Neuronal stem cell (in vitro differentiated cells): ENCODE data around the gene NUDT2.

Source experiments
- DNase-seq: peaks from one replicate; pipeline ENCODE4 v3.0.0-alpha.2; 2013; ENCODE audit warnings: low spot score
- H2AFZ ChIP-seq: one replicate; pipeline ENCODE4 v1.6.1; 2013; ENCODE audit warnings: mild to moderate bottlenecking, low read length, inconsistent platforms
- H2AK5ac ChIP-seq: 2 replicates; pipeline ENCODE4 v1.6.1; 2013; ENCODE audit warnings: low read depth, mild to moderate bottlenecking, inconsistent platforms, low read length, moderate library complexity, mixed read lengths
- H2BK120ac ChIP-seq: 2 replicates; pipeline ENCODE4 v1.6.1; 2013; ENCODE audit warnings: low read depth, mild to moderate bottlenecking, inconsistent platforms, low read length, moderate library complexity, mixed read lengths
- H2BK12ac ChIP-seq: one replicate; pipeline ENCODE4 v1.6.1; 2013; ENCODE audit warnings: low read length, inconsistent platforms
- H2BK15ac ChIP-seq: 2 replicates; pipeline ENCODE4 v1.6.1; 2013; ENCODE audit warnings: mild to moderate bottlenecking, low read length, inconsistent platforms, mixed read lengths
- H2BK5ac ChIP-seq: one replicate; pipeline ENCODE4 v1.6.1; 2013; ENCODE audit warnings: inconsistent platforms, mild to moderate bottlenecking, low read length, moderate library complexity
- H3K14ac ChIP-seq: one replicate; pipeline ENCODE4 v1.6.1; 2013; ENCODE audit warnings: low read length, inconsistent platforms
- H3K18ac ChIP-seq: 2 replicates; pipeline ENCODE4 v1.6.1; 2013; ENCODE audit warnings: low read length, inconsistent platforms
- H3K23ac ChIP-seq: 2 replicates; pipeline ENCODE4 v1.6.1; 2013; ENCODE audit warnings: low read depth, mild to moderate bottlenecking, mixed read lengths, low read length, inconsistent platforms; ENCODE audit not compliant: poor library complexity
- H3K27ac ChIP-seq: replicated peaks from 3 replicates; pipeline ENCODE4 v1.5.1; 2013; ENCODE audit warnings: low read length, inconsistent platforms
- H3K27me3 ChIP-seq, 3 experiments: 2 replicates each; pipeline ENCODE4 v1.6.1; 2013; ENCODE audit warnings: low read length in 3 of 3, mild to moderate bottlenecking in 2 of 3, inconsistent platforms in 1 of 3, low read depth in 1 of 3, mixed read lengths in 1 of 3, moderate library complexity in 1 of 3; ENCODE audit not compliant: control insufficient read depth in 3 of 3, insufficient read depth in 3 of 3
- H3K36me3 ChIP-seq, 2 donors: replicated peaks in 1 of 2; 2 replicates each; pipeline ENCODE4 v1.6.1; 2013; ENCODE audit warnings: low read length in 2 of 2; ENCODE audit not compliant: control insufficient read depth in 2 of 2, insufficient read depth in 2 of 2
- H3K4ac ChIP-seq: 2 replicates; pipeline ENCODE4 v1.6.1; 2013; ENCODE audit warnings: inconsistent platforms, mild to moderate bottlenecking, low read length, moderate library complexity
- H3K4me1 ChIP-seq, 2 donors: 1 replicate in 1 of 2; 2 replicates in 1 of 2; pipeline ENCODE4 v1.6.1; 2013; ENCODE audit warnings: low read length in 2 of 2, low read depth in 1 of 2; ENCODE audit not compliant: control insufficient read depth in 2 of 2, insufficient read depth in 1 of 2
- H3K4me2 ChIP-seq: one replicate; pipeline ENCODE4 v1.6.1; 2013; ENCODE audit warnings: mild to moderate bottlenecking, low read length, inconsistent platforms; ENCODE audit not compliant: insufficient read depth, poor library complexity, severe bottlenecking
- H3K4me3 ChIP-seq, 2 donors: 2 replicates each; pipeline ENCODE4 v1.5.1; 2013; ENCODE audit warnings: low read length in 2 of 2, mild to moderate bottlenecking in 2 of 2, inconsistent platforms in 1 of 2, moderate library complexity in 1 of 2
- H3K79me1 ChIP-seq: one replicate; pipeline ENCODE4 v1.6.1; 2013; ENCODE audit warnings: low read depth, mild to moderate bottlenecking, inconsistent platforms, low read length, moderate library complexity
- H3K9ac ChIP-seq: one replicate; pipeline ENCODE4 v1.6.1; 2013; ENCODE audit warnings: mild to moderate bottlenecking, low read depth, low read length, inconsistent platforms; ENCODE audit not compliant: poor library complexity
- H3K9me3 ChIP-seq, 2 donors: replicated peaks in 1 of 2; 2 replicates each; pipeline versions ENCODE3 to v1.6.1; 2013; ENCODE audit warnings: low read length in 2 of 2, mild to moderate bottlenecking in 2 of 2, inconsistent platforms in 1 of 2, low read depth in 1 of 2, mixed read lengths in 1 of 2, moderate library complexity in 1 of 2; ENCODE audit not compliant: control insufficient read depth in 2 of 2, insufficient read depth in 1 of 2
- H4K8ac ChIP-seq: one replicate; pipeline ENCODE4 v1.6.1; 2013; ENCODE audit warnings: low read depth, mild to moderate bottlenecking, inconsistent platforms, low read length, moderate library complexity
- H4K91ac ChIP-seq: one replicate; pipeline ENCODE4 v1.6.1; 2013; ENCODE audit warnings: low read length, low read depth, mild to moderate bottlenecking, inconsistent platforms; ENCODE audit not compliant: poor library complexity
- WGBS, 2 donors: extraction: QIAGEN DNeasy Blood & Tissue Kit; methylation state at CpG; one replicate each; pipeline ENCODE4 v1.1.7; 2013; ENCODE audit warnings: missing lambda C conversion rate in 2 of 2, mixed read lengths in 1 of 2; ENCODE audit not compliant: insufficient read length in 2 of 2, insufficient replicate concordance in 1 of 2; ENCODE audit errors: extremely low coverage in 2 of 2; 5-methylcytosine and 5-hydroxymethylcytosine counted together

NUDT2 gene

DNA sequence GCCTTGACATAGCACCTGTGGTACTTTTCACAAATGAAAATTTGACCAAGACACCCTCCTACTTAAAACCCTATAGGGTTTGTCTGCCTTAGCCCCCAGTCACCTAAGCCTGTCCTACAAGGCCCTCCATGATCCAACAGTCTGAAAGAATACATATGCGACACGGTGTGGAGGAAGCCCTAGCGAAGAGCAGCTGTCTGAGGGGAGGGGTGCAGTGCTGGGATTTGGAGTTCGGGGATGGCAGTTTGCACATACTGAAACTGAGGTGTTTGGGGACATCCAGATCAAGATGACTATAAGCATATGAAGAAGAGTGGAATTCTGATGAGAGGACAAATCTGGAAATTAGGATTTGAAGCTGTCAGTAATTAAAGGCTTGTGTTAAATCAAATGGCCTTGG lies 54.5 kb downstream of the NUDT2 start:
- Histone ChIP-seq H2BK120ac (no peak overlapping the region), H3K27me3 (peaks cover 7 to 39% (median 37%) of the 10 kb centered on the region in 3 experiments), H3K23ac (no peak overlapping the region), H3K27ac (no peak overlapping the region), H3K4ac (no peak overlapping the region), H2AFZ (no peak overlapping the region), H4K8ac (no peak overlapping the region), H2BK5ac (no peak overlapping the region), H2AK5ac (no peak overlapping the region), H3K36me3 (no peaks in the 10 kb centered on the region), H4K91ac (no peak overlapping the region), H3K4me3 (no peak overlapping the region), H3K79me1 (no peaks in the 10 kb centered on the region), H3K14ac (no peak overlapping the region), H3K9me3 (no peaks in the 10 kb centered on the region), H2BK15ac (no peak overlapping the region), H2BK12ac (no peak overlapping the region), H3K9ac (no peak overlapping the region), H3K4me1 (peaks cover 10 to 14% of the 10 kb centered on the region in 2 donors), H3K4me2 (no peak overlapping the region), H3K18ac (no peak overlapping the region)
- WGBS, 2 donors, result no CpG with 5 or more reads among the region's 4 CpGs
- no peak for DNase-seq

DNA sequence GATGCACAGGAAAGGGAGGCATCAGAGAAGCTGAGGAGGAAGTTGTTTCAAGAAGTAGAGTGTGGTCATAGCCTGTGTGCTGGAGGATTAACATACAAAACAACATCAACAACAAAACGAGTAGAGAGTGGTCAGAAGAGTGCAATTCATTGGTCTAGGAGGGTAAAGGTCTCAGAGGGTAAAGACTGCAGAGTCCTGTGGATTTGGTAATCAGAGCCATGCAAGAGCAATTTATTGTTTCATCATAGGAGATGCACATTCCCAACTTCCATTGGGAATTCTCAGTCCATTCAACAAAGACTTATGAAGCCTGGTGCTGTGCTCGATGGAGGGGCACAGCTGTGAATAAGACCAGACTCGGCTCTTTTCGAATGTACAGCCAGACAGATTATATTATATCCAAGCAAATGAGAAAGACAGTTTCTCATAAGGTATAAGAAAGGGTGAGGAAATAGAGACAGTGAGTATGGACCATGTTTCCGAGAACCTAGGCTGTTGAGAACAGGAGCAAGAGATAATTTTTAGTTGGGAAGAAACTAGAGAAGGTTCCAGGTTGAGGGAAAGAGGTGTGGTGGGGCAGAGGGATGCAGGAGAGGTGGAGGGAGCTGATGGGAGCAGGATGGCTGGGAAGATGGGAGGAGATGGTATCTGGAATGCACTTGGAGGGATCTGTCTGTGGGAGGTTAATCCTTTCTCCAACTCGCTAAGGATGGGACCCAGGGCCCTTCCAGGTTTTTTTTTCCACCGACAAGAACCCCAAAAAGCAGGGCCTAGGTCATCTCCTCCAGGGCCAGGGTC lies 55.2 kb downstream of the NUDT2 start:
- no peak overlapping the region for H4K91ac ChIP-seq
- H3K9ac ChIP-seq, result no peak overlapping the region
- no peak overlapping the region for H2BK12ac ChIP-seq
- no peak overlapping the region for H2AFZ ChIP-seq
- H3K4me2 ChIP-seq, result peak overlapping the region; percentile 4
- H3K9me3 ChIP-seq, result no peaks in the 10 kb centered on the region
- WGBS, 2 donors, result no CpG with 5 or more reads among the region's 7 CpGs
- H3K36me3 ChIP-seq, result no peaks in the 10 kb centered on the region
- H3K14ac ChIP-seq, result no peak overlapping the region
- no peaks in the 10 kb centered on the region for H3K79me1 ChIP-seq
- H3K18ac ChIP-seq, result no peak overlapping the region
- H3K4me1 ChIP-seq, result peaks cover 10 to 14% of the 10 kb centered on the region in 2 donors
- no peak overlapping the region for H3K23ac ChIP-seq
- H3K4ac ChIP-seq, result no peak overlapping the region
- H3K4me3 ChIP-seq, result no peak overlapping the region
- H2AK5ac ChIP-seq, result no peak overlapping the region
- H3K27me3 ChIP-seq, result peaks cover 7 to 37% (median 32%) of the 10 kb centered on the region in 3 experiments
- no peak overlapping the region for H2BK15ac ChIP-seq
- H4K8ac ChIP-seq, result no peak overlapping the region
- DNase-seq, result no peak
- H3K27ac ChIP-seq, result no peak overlapping the region
- H2BK120ac ChIP-seq, result no peak overlapping the region
- H2BK5ac ChIP-seq, result no peak overlapping the region

DNA sequence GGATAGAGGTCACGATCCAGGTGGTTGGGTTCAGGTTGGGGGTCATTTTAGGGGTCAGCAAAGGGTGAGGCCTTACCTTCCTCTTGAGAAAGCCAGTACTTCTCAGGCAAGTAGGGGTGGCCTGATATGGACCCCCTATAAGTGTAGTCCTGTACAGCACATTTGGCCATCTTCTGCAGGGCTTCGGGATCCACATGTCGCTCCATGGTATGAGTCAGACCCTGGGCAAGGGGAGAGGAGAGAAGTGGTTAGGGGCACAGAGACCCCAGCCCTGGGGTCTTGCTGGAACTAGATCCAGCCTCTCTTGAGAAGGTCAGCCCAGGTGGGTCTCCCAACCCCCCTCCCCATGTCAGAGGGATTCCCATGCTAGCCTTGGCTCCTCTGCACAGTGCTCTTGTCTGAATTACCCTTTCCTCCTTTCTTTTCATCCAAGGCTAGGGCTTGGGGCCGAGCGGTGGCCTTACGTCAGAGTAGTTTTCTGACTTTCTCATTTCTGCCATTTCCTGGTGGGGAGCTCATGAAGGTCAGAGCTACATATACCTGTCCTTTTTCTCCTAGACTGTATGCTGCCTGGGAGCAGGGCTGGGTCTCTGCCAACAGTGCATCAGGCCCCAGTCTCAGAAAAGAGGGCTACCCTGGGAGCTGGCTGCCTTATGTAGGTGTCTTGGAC lies 56.3 kb downstream of the NUDT2 start:
- no peak overlapping the region for H3K27ac ChIP-seq
- H3K14ac ChIP-seq, result peak overlapping the region; percentile 82
- H2AK5ac ChIP-seq, result no peak overlapping the region
- H4K8ac ChIP-seq, result no peak overlapping the region
- H2BK12ac ChIP-seq, result no peak overlapping the region
- H3K9me3 ChIP-seq, result no peaks in the 10 kb centered on the region
- no peak overlapping the region for H2AFZ ChIP-seq
- DNase-seq, result no peak
- no peak overlapping the region for H3K4me2 ChIP-seq
- no peak overlapping the region for H2BK5ac ChIP-seq
- H3K4ac ChIP-seq, result no peak overlapping the region
- no peak overlapping the region for H2BK15ac ChIP-seq
- H3K4me1 ChIP-seq, result peaks cover 5 to 7% of the 10 kb centered on the region in 2 donors
- no peak overlapping the region for H3K9ac ChIP-seq
- H3K36me3 ChIP-seq, result no peaks in the 10 kb centered on the region
- WGBS, 2 donors, result no CpG with 5 or more reads among the region's 6 CpGs
- H3K27me3 ChIP-seq, result peaks cover 4 to 28% (median 21%) of the 10 kb centered on the region in 3 experiments
- no peaks in the 10 kb centered on the region for H3K79me1 ChIP-seq
- no peak overlapping the region for H2BK120ac ChIP-seq
- H4K91ac ChIP-seq, result no peak overlapping the region
- no peak overlapping the region for H3K23ac ChIP-seq
- no peak overlapping the region for H3K4me3 ChIP-seq
- no peak overlapping the region for H3K18ac ChIP-seq

DNA sequence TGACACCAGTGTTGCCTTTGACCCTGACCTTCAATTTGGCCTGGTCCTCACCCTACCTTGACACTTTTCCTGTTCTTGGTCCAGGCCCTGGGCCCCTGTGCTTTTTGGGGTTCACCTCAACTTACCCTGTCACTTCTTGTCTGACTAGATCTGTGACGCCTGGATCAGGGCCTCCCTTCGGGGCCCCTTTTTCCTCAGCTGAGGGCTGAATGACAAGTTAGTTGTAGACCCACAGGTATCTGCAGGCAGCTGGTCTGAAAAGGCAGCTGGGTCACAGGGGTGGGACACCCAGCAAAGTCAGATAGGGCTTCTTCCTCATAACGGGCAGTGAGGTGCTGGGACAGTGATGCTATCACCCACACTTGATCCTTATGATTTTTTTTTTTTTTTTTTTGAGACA lies 57.3 kb downstream of the NUDT2 start:
- Histone ChIP-seq H2BK12ac (no peak overlapping the region), H4K8ac (no peak overlapping the region), H3K9me3 (no peaks in the 10 kb centered on the region), H3K23ac (no peak overlapping the region), H3K79me1 (no peaks in the 10 kb centered on the region), H3K27me3 (peaks cover 2 to 18% (median 12%) of the 10 kb centered on the region in 3 experiments), H3K36me3 (no peaks in the 10 kb centered on the region), H3K9ac (no peak overlapping the region), H3K4me3 (no peak overlapping the region), H3K4ac (no peak overlapping the region), H2AFZ (no peak overlapping the region), H3K14ac (no peak overlapping the region), H4K91ac (no peak overlapping the region), H2AK5ac (no peak overlapping the region), H3K4me2 (no peak overlapping the region), H3K27ac (no peak overlapping the region), H3K18ac (no peak overlapping the region), H3K4me1 (no peaks in the 10 kb centered on the region), H2BK120ac (no peak overlapping the region), H2BK15ac (no peak overlapping the region), H2BK5ac (no peak overlapping the region)
- DNase-seq, result no peak
- no CpG with 5 or more reads among the region's 3 CpGs for WGBS, 2 donors
